ENCODE measurements around the gene MARCHF2. TPM values are rescaled to one million over a fixed set of nuclear protein-coding genes. Genes with fewer than 3 reads are reported as not detected.

Gene MARCHF2
- total RNA-seq, 1 donor = 51.8 TPM

- no peak for DNase-seq (ENCODE audit: low read depth)
- H3K4me3 ChIP-seq (ENCODE audit: low read depth, low read length) = no peak overlapping the region
- TF ChIP-seq CTCF (IDR thresholded peaks at IDR 0.05; ENCODE audit: insufficient read depth, low read depth, low read length) = no peak
These were observed 75.3 kb downstream of the MARCHF2 start for GRCh38 chr19:8488365-8488764.

Small RNA genes lying within 50 kb of the gene (small RNA-seq; reads per million reads assigned to genes)
- 0.47 reads per million for gene MIR4999

Other genes starting within 250 kb of the MARCHF2 start
- gene CERS4, start 203.9 kb upstream of the MARCHF2 start, total RNA-seq = 6.0 and 10.3 TPM in 2 replicates
- 18.1 and 29.0 TPM in 2 replicates for gene CD320, start 104.9 kb upstream of the MARCHF2 start, total RNA-seq
- 9.1 and 18.4 TPM in 2 replicates for gene NDUFA7, start 91.9 kb upstream of the MARCHF2 start, total RNA-seq
- gene RPS28, start 91.8 kb upstream of the MARCHF2 start, total RNA-seq = 86.4 and 117 TPM in 2 replicates
- gene KANK3, start 70.0 kb upstream of the MARCHF2 start, total RNA-seq = under 0.01 and 0.64 TPM in 2 replicates
- gene ANGPTL4, start 49.1 kb upstream of the MARCHF2 start, total RNA-seq = 0.64 and 1.3 TPM in 2 replicates
- 27.6 and 27.7 TPM in 2 replicates for gene RAB11B, start 22.9 kb upstream of the MARCHF2 start, total RNA-seq
- 41.9 and 49.0 TPM in 2 replicates for gene HNRNPM, start 31.7 kb downstream of the MARCHF2 start, total RNA-seq
- gene PRAM1, start 89.3 kb downstream of the MARCHF2 start, total RNA-seq = under 0.01 TPM in 1 of 2 replicates, not detected in the other
- gene ZNF414, start 100.9 kb downstream of the MARCHF2 start, total RNA-seq = 5.2 and 6.4 TPM in 2 replicates
- 0.32 and 1.3 TPM in 2 replicates for gene MYO1F, start 164.1 kb downstream of the MARCHF2 start, total RNA-seq
- gene ADAMTS10, start 197.4 kb downstream of the MARCHF2 start, total RNA-seq = 7.3 and 19.3 TPM in 2 replicates
- not detected in 2 replicates for gene NFILZ, start 217.3 kb downstream of the MARCHF2 start, total RNA-seq

Data from fibroblast of villous mesenchyme (primary cell).